ENCODE data around the gene PLPP4.

Gene PLPP4

GRCh38 chr10:120421250-120421649, 35.8 kb upstream of the PLPP4 start:
- Histone ChIP-seq H3K36me3 (replicated peaks) (no peaks in the 10 kb centered on the region), H3K4me3 (ENCODE audit: low read depth, low read length) (no peak overlapping the region), H3K27me3 (replicated peaks) (no peaks in the 10 kb centered on the region), H3K27ac (no peak overlapping the region)
- DNase-seq, result peak; percentile 14
- TF ChIP-seq CTCF (IDR thresholded peaks at IDR 0.05; ENCODE audit: low read depth, low read length, missing control alignments), result no peak
- in situ Hi-C loops (cut with HindIII; ENCODE audit: low pct_ligation_motif_present, low sequenced_read_pairs), result no loop called here

- no peak for TF ChIP-seq CTCF (IDR thresholded peaks at IDR 0.05; ENCODE audit: low read depth, low read length, missing control alignments)
- Histone ChIP-seq H3K4me3 (ENCODE audit: low read depth, low read length) (no peak overlapping the region), H3K27me3 (replicated peaks) (no peaks in the 10 kb centered on the region), H3K36me3 (replicated peaks) (no peaks in the 10 kb centered on the region), H3K27ac (peak overlapping the region; percentile 38)
- in situ Hi-C loops (cut with HindIII; ENCODE audit: low pct_ligation_motif_present, low sequenced_read_pairs), result no loop called here
- peak; percentile 79 for DNase-seq
Observed at GRCh38 chr10:120422457-120422856, 34.6 kb upstream of the PLPP4 start.

GRCh38 chr10:120423431-120424197, 33.4 kb upstream of the PLPP4 start:
- in situ Hi-C loops (cut with HindIII; ENCODE audit: low pct_ligation_motif_present, low sequenced_read_pairs), result no loop called here
- DNase-seq, result peak; percentile 65
- peak overlapping the region; percentile 46 for H3K27ac ChIP-seq
- TF ChIP-seq CTCF (IDR thresholded peaks at IDR 0.05; ENCODE audit: low read depth, low read length, missing control alignments), result peak; percentile 97
- no peaks in the 10 kb centered on the region for H3K27me3 ChIP-seq (replicated peaks)
- no peaks in the 10 kb centered on the region for H3K36me3 ChIP-seq (replicated peaks)
- no peak overlapping the region for H3K4me3 ChIP-seq (ENCODE audit: low read depth, low read length)

GRCh38 chr10:120424198-120424464, 32.9 kb upstream of the PLPP4 start:
- no peak for DNase-seq
- Histone ChIP-seq H3K27me3 (replicated peaks) (no peaks in the 10 kb centered on the region), H3K27ac (peak overlapping the region; percentile 46), H3K36me3 (replicated peaks) (no peaks in the 10 kb centered on the region), H3K4me3 (ENCODE audit: low read depth, low read length) (no peak overlapping the region)
- in situ Hi-C loops (cut with HindIII; ENCODE audit: low pct_ligation_motif_present, low sequenced_read_pairs), result no loop called here
- TF ChIP-seq CTCF (IDR thresholded peaks at IDR 0.05; ENCODE audit: low read depth, low read length, missing control alignments), result no peak

GRCh38 chr10:120426306-120426705, 30.7 kb upstream of the PLPP4 start:
- no peaks in the 10 kb centered on the region for H3K36me3 ChIP-seq (replicated peaks)
- no peak overlapping the region for H3K4me3 ChIP-seq (ENCODE audit: low read depth, low read length)
- peak; percentile 43 for DNase-seq
- H3K27ac ChIP-seq, result peak overlapping the region; percentile 27
- H3K27me3 ChIP-seq (replicated peaks), result no peaks in the 10 kb centered on the region
- in situ Hi-C loops (cut with HindIII; ENCODE audit: low pct_ligation_motif_present, low sequenced_read_pairs), result no loop called here
- no peak for TF ChIP-seq CTCF (IDR thresholded peaks at IDR 0.05; ENCODE audit: low read depth, low read length, missing control alignments)

GRCh38 chr10:120428754-120429153, 28.3 kb upstream of the PLPP4 start:
- no peak for TF ChIP-seq CTCF (IDR thresholded peaks at IDR 0.05; ENCODE audit: low read depth, low read length, missing control alignments)
- H3K36me3 ChIP-seq (replicated peaks), result no peaks in the 10 kb centered on the region
- no peaks in the 10 kb centered on the region for H3K27me3 ChIP-seq (replicated peaks)
- no peak for DNase-seq
- peak overlapping the region; percentile 65 for H3K27ac ChIP-seq
- no peak overlapping the region for H3K4me3 ChIP-seq (ENCODE audit: low read depth, low read length)
- in situ Hi-C loops (cut with HindIII; ENCODE audit: low pct_ligation_motif_present, low sequenced_read_pairs), result no loop called here
